Measurements from ENCODE around the gene EZH2.

DNA sequence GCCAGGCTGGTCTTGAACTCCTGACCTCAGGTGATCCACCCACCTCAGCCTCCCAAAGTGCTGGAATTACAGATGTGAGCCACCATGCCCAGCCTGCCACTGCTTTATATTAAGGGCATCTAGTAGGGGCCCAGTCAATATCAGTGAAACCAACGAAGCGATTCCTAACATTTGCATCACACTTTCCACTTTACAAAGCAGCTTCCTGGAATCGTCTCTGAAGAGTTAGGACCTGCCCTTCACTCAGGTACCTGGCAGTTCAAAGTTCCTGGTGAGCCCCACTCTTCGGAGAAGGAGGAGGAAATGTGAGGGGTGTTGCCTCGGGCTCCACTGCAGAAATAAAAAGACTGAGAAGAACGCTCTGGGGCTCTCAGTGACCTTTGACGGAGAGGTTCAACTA, 31.1 kb upstream of the EZH2 start:
- TF ChIP-seq CTCF (IDR thresholded peaks at IDR 0.05), result no peak
- TF ChIP-seq POLR2A (IDR thresholded peaks at IDR 0.05), result no peak
